Body of pancreas (tissue), 4 donors: ENCODE results near the gene SNTG2. TPM values are rescaled to one million over a fixed set of nuclear protein-coding genes. Genes with fewer than 3 reads are reported as not detected.

Source experiments
- ATAC-seq: fragments of 150-250 bp; one replicate; pipeline ENCODE4 v1.9.1; 2016
- DNase-seq, 4 donors: peaks; one replicate each; pipeline ENCODE4 v3.0.0-alpha.2; 2019
- H3K27ac ChIP-seq, 4 donors: fragments of 200-600 bp; sonication (generic); 1 replicate in 3 of 4; 2 replicates in 1 of 4; pipeline versions ENCODE4 v1.5.1 to v1.6.1; 2016 to 2019; ENCODE audit warnings: mild to moderate bottlenecking in 1 of 4, mixed read lengths in 1 of 4, moderate library complexity in 1 of 4
- H3K27me3 ChIP-seq, 2 donors: fragments of 200-600 bp; sonication (generic); one replicate each; pipeline ENCODE4 v1.6.0; 2016; ENCODE audit warnings: mild to moderate bottlenecking in 1 of 2
- H3K36me3 ChIP-seq, 2 donors: fragments of 200-600 bp; sonication (generic); replicated peaks in 1 of 2; 2 replicates each; pipeline ENCODE4 v1.5.1; 2016; ENCODE audit warnings: low read depth in 2 of 2; ENCODE audit not compliant: insufficient read depth in 1 of 2
- H3K4me1 ChIP-seq: fragments of 200-600 bp; sonication (generic); one replicate; pipeline ENCODE4 v1.6.0; 2016
- H3K4me3 ChIP-seq, 2 donors: fragments of 200-600 bp; sonication (generic); 1 replicate in 1 of 2; 2 replicates in 1 of 2; pipeline ENCODE4 v1.5.1; 2016 to 2019
- H3K9me3 ChIP-seq, 3 donors: fragments of 200-600 bp; sonication (generic); 1 replicate in 2 of 3; 2 replicates in 1 of 3; pipeline ENCODE4 v1.5.1; 2016
- CTCF ChIP-seq, 7 experiments: fragments of 450-650 bp in 4 of 7; fragments of 200-600 bp in 3 of 7; sonication (generic) in 3 of 7; IDR thresholded peaks; one replicate each; pipeline ENCODE4 v1.5.1; 2016 to 2019; ENCODE audit warnings: antibody characterized with exemption in 7 of 7
- POLR2A ChIP-seq, 3 donors: fragments of 450-650 bp; IDR thresholded peaks; one replicate each; pipeline ENCODE4 v1.6.1; 2016; ENCODE audit warnings: antibody characterized with exemption in 3 of 3, mild to moderate bottlenecking in 2 of 3
- WGBS, 2 donors: methylation state at CpG; one replicate each; pipeline ENCODE4 v1.1.5; 2017; 5-methylcytosine and 5-hydroxymethylcytosine counted together
- intact Hi-C: fragments of 100-400 bp; cut with DNase I; formaldehyde crosslinking; loops from one replicate; pipeline ENCODE4 v1.15.1; 2023
- total RNA-seq, 2 donors: library from RNA; depleted of rRNA; stranded (reverse); fragments of >200 nt; gene quantifications; one replicate each; pipeline ENCODE4 v1.1.0, GENCODE V29; 2016

Gene SNTG2
- total RNA-seq, 2 donors from 2014 or later = 11.9 to 18.7 TPM

GRCh38 chr2:1307670-1308069, 357.0 kb downstream of the SNTG2 start:
- Histone ChIP-seq H3K4me1 (peaks cover 20% of the 10 kb centered on the region), H3K27ac (no peak overlapping the region), H3K36me3 (no peaks in the 10 kb centered on the region), H3K4me3 (no peak overlapping the region), H3K27me3 (no peaks in the 10 kb centered on the region), H3K9me3 (no peaks in the 10 kb centered on the region)
- ATAC-seq = no peak
- no peak for DNase-seq
- no peak for TF ChIP-seq POLR2A (IDR thresholded peaks at IDR 0.05)
- WGBS, 2 donors = 93% methylated on average over 22 to 23 of the region's 23 CpGs
- intact Hi-C loops = no loop called here

GRCh38 chr2:1308678-1309077, 358.0 kb downstream of the SNTG2 start:
- TF ChIP-seq CTCF (IDR thresholded peaks at IDR 0.05) = no peak
- no peak for TF ChIP-seq POLR2A (IDR thresholded peaks at IDR 0.05)
- no peak overlapping the region for H3K4me3 ChIP-seq
- no peaks in the 10 kb centered on the region for H3K36me3 ChIP-seq
- H3K27ac ChIP-seq = no peak overlapping the region
- no peak for ATAC-seq
- WGBS, 2 donors = 84 to 91% methylated on average over 8 of the region's 8 CpGs
- H3K4me1 ChIP-seq = peaks cover 24% of the 10 kb centered on the region
- intact Hi-C loops = no loop called here
- H3K9me3 ChIP-seq = no peaks in the 10 kb centered on the region
- no peaks in the 10 kb centered on the region for H3K27me3 ChIP-seq
- no peak for DNase-seq

GRCh38 chr2:1309507-1309906, 358.9 kb downstream of the SNTG2 start:
- intact Hi-C loops = no loop called here
- no peak overlapping the region for H3K4me3 ChIP-seq
- TF ChIP-seq POLR2A (IDR thresholded peaks at IDR 0.05) (no peak), CTCF (IDR thresholded peaks at IDR 0.05) (no peak)

GRCh38 chr2:1310202-1310601, 359.6 kb downstream of the SNTG2 start:
- no peaks in the 10 kb centered on the region for H3K27me3 ChIP-seq
- H3K27ac ChIP-seq = no peak overlapping the region
- peaks cover 22% of the 10 kb centered on the region for H3K4me1 ChIP-seq
- intact Hi-C loops = no loop called here
- WGBS, 2 donors = 90% methylated on average over 7 of the region's 7 CpGs
- TF ChIP-seq CTCF (IDR thresholded peaks at IDR 0.05) (no peak), POLR2A (IDR thresholded peaks at IDR 0.05) (no peak)
- no peaks in the 10 kb centered on the region for H3K36me3 ChIP-seq
- no peaks in the 10 kb centered on the region for H3K9me3 ChIP-seq
- no peak for ATAC-seq
- no peak overlapping the region for H3K4me3 ChIP-seq
- no peak for DNase-seq

More at GRCh38 chr2:1309507-1309906, 358.9 kb downstream of the SNTG2 start:
- DNase-seq (no peak), ATAC-seq (no peak)
- no peak overlapping the region for H3K27ac ChIP-seq
- H3K4me1 ChIP-seq = peaks cover 24% of the 10 kb centered on the region
- no peaks in the 10 kb centered on the region for H3K9me3 ChIP-seq
- WGBS, 2 donors = 83 to 94% methylated on average over 3 of the region's 3 CpGs
- H3K27me3 ChIP-seq = no peaks in the 10 kb centered on the region
- no peaks in the 10 kb centered on the region for H3K36me3 ChIP-seq

GRCh38 chr2:1310866-1311265, 360.2 kb downstream of the SNTG2 start:
- intact Hi-C loops = no loop called here
- WGBS, 2 donors = 90 to 92% methylated on average over 10 of the region's 10 CpGs
- no peaks in the 10 kb centered on the region for H3K9me3 ChIP-seq
- no peak overlapping the region for H3K27ac ChIP-seq
- DNase-seq (no peak), ATAC-seq (no peak)
- TF ChIP-seq CTCF (IDR thresholded peaks at IDR 0.05) (no peak), POLR2A (IDR thresholded peaks at IDR 0.05) (no peak)
- H3K36me3 ChIP-seq = no peaks in the 10 kb centered on the region
- peaks cover 15% of the 10 kb centered on the region for H3K4me1 ChIP-seq
- no peak overlapping the region for H3K4me3 ChIP-seq
- H3K27me3 ChIP-seq = no peaks in the 10 kb centered on the region
